DND-41 (cell line): ENCODE data around the gene SIN3B.

Experiments
- ATAC-seq: fragments of 200-7000 bp; cut with Tn5 transposase; 3 replicates; pipeline ENCODE4 v1.9.1; 2021; ENCODE audit warnings: low read depth; ENCODE audit not compliant: insufficient read depth
- DNase-seq: peaks from one replicate; pipeline ENCODE4 v3.0.0-alpha.2; 2020
- H2AFZ ChIP-seq: 2 replicates; pipeline ENCODE4 v1.6.0; 2012; ENCODE audit warnings: low read depth, low read length
- H3K27ac ChIP-seq: 2 replicates; pipeline ENCODE4 v1.5.1; 2012; ENCODE audit warnings: low read length, inconsistent platforms
- H3K27me3 ChIP-seq: fragments of 200-600 bp; sonication (generic); 2 replicates; pipeline ENCODE4 v1.6.0; 2012; ENCODE audit warnings: low read length, mild to moderate bottlenecking, inconsistent platforms; ENCODE audit not compliant: insufficient read depth, poor library complexity
- H3K36me3 ChIP-seq: 2 replicates; pipeline ENCODE4 v1.5.1; 2012; ENCODE audit warnings: low read length, inconsistent platforms; ENCODE audit not compliant: insufficient read depth
- H3K4me1 ChIP-seq: 2 replicates; pipeline ENCODE4 v1.5.1; 2012; ENCODE audit warnings: mild to moderate bottlenecking, low read length; ENCODE audit not compliant: insufficient read depth
- H3K4me2 ChIP-seq: 2 replicates; pipeline ENCODE4 v1.6.0; 2012; ENCODE audit warnings: mild to moderate bottlenecking, moderate library complexity, low read length, inconsistent platforms; ENCODE audit not compliant: insufficient read depth
- H3K4me3 ChIP-seq, 2 experiments: fragments of 200-600 bp in 1 of 2; shearing (Covaris generic) in 1 of 2; 2 replicates each; pipeline ENCODE4 v1.5.1; 2012 to 2016; ENCODE audit warnings: inconsistent platforms in 2 of 2, low read length in 2 of 2, mild to moderate bottlenecking in 2 of 2, low read depth in 1 of 2, moderate library complexity in 1 of 2
- H3K79me2 ChIP-seq: 2 replicates; pipeline ENCODE4 v1.6.0; 2012; ENCODE audit warnings: low read length, inconsistent platforms; ENCODE audit not compliant: insufficient read depth
- H3K9ac ChIP-seq: 2 replicates; pipeline ENCODE4 v1.6.0; 2012; ENCODE audit warnings: low read depth, mild to moderate bottlenecking, inconsistent platforms, low read length, moderate library complexity
- H3K9me3 ChIP-seq: 2 replicates; pipeline ENCODE4 v1.5.1; 2012; ENCODE audit warnings: low read length, moderate library complexity, mild to moderate bottlenecking, inconsistent platforms; ENCODE audit not compliant: insufficient read depth, severe bottlenecking
- H4K20me1 ChIP-seq: 2 replicates; pipeline ENCODE4 v1.6.0; 2012; ENCODE audit warnings: low read length; ENCODE audit not compliant: insufficient read depth
- CTCF ChIP-seq: IDR thresholded peaks from 2 replicates; pipeline ENCODE4 v1.5.1; 2012; ENCODE audit warnings: borderline replicate concordance, low read length, moderate library complexity, mild to moderate bottlenecking; ENCODE audit not compliant: poor library complexity, severe bottlenecking; ENCODE audit errors: extremely low read depth
- EZH2 ChIP-seq: IDR thresholded peaks from 3 replicates; pipeline ENCODE4 v1.6.1; 2012; ENCODE audit warnings: borderline replicate concordance, low read depth, mild to moderate bottlenecking, moderate library complexity, low read length, inconsistent platforms; ENCODE audit not compliant: severe bottlenecking

The SIN3B gene

GRCh38 chr19:16867211-16867610 lies 38.0 kb downstream of the SIN3B start:
- no peaks in the 10 kb centered on the region for H3K4me1 ChIP-seq
- no peak overlapping the region for H2AFZ ChIP-seq
- no peaks in the 10 kb centered on the region for H3K79me2 ChIP-seq
- peaks cover 3% of the 10 kb centered on the region for H4K20me1 ChIP-seq
- DNase-seq (no peak), ATAC-seq (no peak)
- no peak overlapping the region for H3K27ac ChIP-seq
- H3K9me3 ChIP-seq = no peaks in the 10 kb centered on the region
- H3K27me3 ChIP-seq = no peaks in the 10 kb centered on the region
- no peak overlapping the region for H3K9ac ChIP-seq
- peaks cover 89% of the 10 kb centered on the region for H3K36me3 ChIP-seq
- TF ChIP-seq CTCF (no peak), EZH2 (no peak)
- H3K4me3 ChIP-seq = no peak overlapping the region
- H3K4me2 ChIP-seq = no peak overlapping the region

- Histone ChIP-seq H2AFZ (no peak overlapping the region), H4K20me1 (peaks cover 2% of the 10 kb centered on the region), H3K4me2 (no peak overlapping the region), H3K9me3 (no peaks in the 10 kb centered on the region), H3K9ac (no peak overlapping the region), H3K4me3 (no peak overlapping the region), H3K27me3 (no peaks in the 10 kb centered on the region), H3K36me3 (peaks cover 86% of the 10 kb centered on the region), H3K79me2 (no peaks in the 10 kb centered on the region), H3K4me1 (no peaks in the 10 kb centered on the region), H3K27ac (no peak overlapping the region)
- TF ChIP-seq EZH2 = no peak
- TF ChIP-seq CTCF = no peak
- no peak for ATAC-seq
- no peak for DNase-seq
These were observed 39.4 kb downstream of the SIN3B start for GRCh38 chr19:16868423-16869130.

- peaks cover 84% of the 10 kb centered on the region for H3K36me3 ChIP-seq
- TF ChIP-seq EZH2 (no peak), CTCF (no peak)
- H3K27me3 ChIP-seq = no peaks in the 10 kb centered on the region
- peaks cover 2% of the 10 kb centered on the region; the same call in 1 of the 2 replicates for H4K20me1 ChIP-seq
- no peak overlapping the region for H3K27ac ChIP-seq
- H3K4me2 ChIP-seq = no peak overlapping the region
- no peak overlapping the region for H3K4me3 ChIP-seq
- ATAC-seq (no peak), DNase-seq (no peak)
- peaks cover 8% of the 10 kb centered on the region for H3K79me2 ChIP-seq
- no peak overlapping the region for H2AFZ ChIP-seq
- no peak overlapping the region for H3K9ac ChIP-seq
- no peaks in the 10 kb centered on the region for H3K4me1 ChIP-seq
- H3K9me3 ChIP-seq = no peaks in the 10 kb centered on the region
These were observed 40.3 kb downstream of the SIN3B start for GRCh38 chr19:16869331-16869972.

- ATAC-seq (no peak), DNase-seq (no peak)
- no peak overlapping the region for H3K27ac ChIP-seq
- H3K9me3 ChIP-seq = no peaks in the 10 kb centered on the region
- no peaks in the 10 kb centered on the region for H3K4me1 ChIP-seq
- no peak overlapping the region for H3K4me2 ChIP-seq
- no peak for TF ChIP-seq CTCF
- TF ChIP-seq EZH2 = no peak
- H3K9ac ChIP-seq = no peak overlapping the region
- H3K27me3 ChIP-seq = no peaks in the 10 kb centered on the region
- peaks cover 14% of the 10 kb centered on the region for H3K79me2 ChIP-seq
- no peak overlapping the region for H2AFZ ChIP-seq
- peaks cover 80% of the 10 kb centered on the region for H3K36me3 ChIP-seq
- H4K20me1 ChIP-seq = peaks cover 2% of the 10 kb centered on the region
- H3K4me3 ChIP-seq = no peak overlapping the region
These were observed 42.7 kb downstream of the SIN3B start for GRCh38 chr19:16871871-16872270.
